GM21526 (cell line): ENCODE measurements around the gene WASHC1.
"Not testable (repeated sequence)": the region's sequence is repeated elsewhere in the genome, so short reads cannot be mapped to it uniquely, and the experiment has no call there.

Experiments
- ATAC-seq: cut with Tn5 transposase; IDR thresholded peaks from one replicate; pipeline ENCODE4 v1.9.1; 2021; ENCODE audit warnings: moderate library complexity; ENCODE audit not compliant: unreplicated experiment, low FRiP score

WASHC1 gene

GRCh38 chr9:14129-14809, 15.0 kb downstream of the WASHC1 start:
- not testable (repeated sequence) for ATAC-seq

- ATAC-seq = not testable (repeated sequence)
Measured at GRCh38 chr9:11206-11605, 18.1 kb downstream of the WASHC1 start.

GRCh38 chr9:10653-11053, 18.6 kb downstream of the WASHC1 start:
- ATAC-seq = not testable (repeated sequence)

DNA sequence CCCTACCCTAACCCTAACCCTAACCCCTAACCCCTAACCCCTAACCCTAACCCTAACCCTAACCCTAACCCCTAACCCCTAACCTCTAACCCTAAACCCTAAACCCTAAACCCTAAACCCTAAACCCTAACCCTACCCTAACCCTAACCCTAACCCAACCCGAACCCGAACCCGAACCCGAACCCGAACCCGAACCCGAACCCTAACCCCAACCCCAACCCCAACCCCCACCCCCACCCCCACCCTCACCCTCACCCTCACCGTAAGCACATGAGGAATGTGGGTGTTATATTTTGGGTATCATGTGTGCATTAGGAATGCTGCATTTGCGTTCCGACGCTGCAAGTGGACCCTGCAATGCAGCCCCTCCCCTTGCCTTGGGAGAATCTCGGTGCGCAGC, 19.0 kb downstream of the WASHC1 start:
- not testable (repeated sequence) for ATAC-seq
